PFSK-1 (cell line): Measurements from ENCODE around the gene FAM229A.

Experiments
- POLR2AphosphoS5 ChIP-seq: IDR thresholded peaks from 2 replicates; pipeline ENCODE4 v1.6.1; 2012; ENCODE audit warnings: low read depth, mild to moderate bottlenecking, control low read depth, low read length, moderate library complexity
- REST ChIP-seq, 2 experiments: IDR thresholded peaks; 2 replicates each; pipeline versions ENCODE4 v1.6.1 to v1.8.0; 2011 to 2012; ENCODE audit warnings: low read depth in 2 of 2, low read length in 2 of 2, control low read depth in 1 of 2, inconsistent platforms in 1 of 2, mild to moderate bottlenecking in 1 of 2, moderate library complexity in 1 of 2; ENCODE audit not compliant: insufficient read depth in 1 of 2

- TF ChIP-seq POLR2AphosphoS5 (no peak), REST (IDR thresholded peaks at IDR 0.05; ENCODE audit: insufficient read depth in 1 of 2, low read depth in 2 of 2, low read length in 2 of 2) (no peak)
Measured at GRCh38 chr1:32353886-32354570, 8.3 kb downstream of the FAM229A start.
